GM23338 (cell line): Measurements from ENCODE around the gene HPF1. TPM values are rescaled to one million over a fixed set of nuclear protein-coding genes. Genes with fewer than 3 reads are reported as not detected.

Experiments used
- ATAC-seq: fragments of 200-7000 bp; cut with Tn5 transposase; 3 replicates; pipeline ENCODE4 v1.9.1; 2020
- DNase-seq: peaks from one replicate; pipeline ENCODE4 v3.0.0-alpha.2; 2015; ENCODE audit warnings: low spot score
- H2AFZ ChIP-seq: fragments of 200-600 bp; sonication (generic); 2 replicates; pipeline ENCODE4 v1.8.0; 2016; ENCODE audit warnings: antibody characterized with exemption, mild to moderate bottlenecking, moderate library complexity
- H3F3A ChIP-seq: fragments of 200-600 bp; sonication (generic); replicated peaks from 2 replicates; pipeline ENCODE4 v1.8.0; 2017; ENCODE audit warnings: antibody characterized with exemption, mixed run types, low read depth
- H3K27ac ChIP-seq: fragments of 200-600 bp; sonication (generic); 2 replicates; pipeline ENCODE4 v1.6.1; 2016; ENCODE audit warnings: low read depth
- H3K27me3 ChIP-seq: fragments of 200-600 bp; sonication (generic); 2 replicates; pipeline ENCODE4 v1.8.0; 2016; ENCODE audit warnings: mild to moderate bottlenecking, mixed run types, moderate library complexity; ENCODE audit not compliant: insufficient read depth
- H3K36me3 ChIP-seq: fragments of 200-600 bp; sonication (generic); 2 replicates; pipeline ENCODE4 v1.8.0; 2016; ENCODE audit warnings: mild to moderate bottlenecking; ENCODE audit not compliant: insufficient read depth
- H3K4me1 ChIP-seq: fragments of 200-600 bp; sonication (generic); 2 replicates; pipeline ENCODE4 v1.8.0; 2016; ENCODE audit warnings: mild to moderate bottlenecking, moderate library complexity; ENCODE audit not compliant: insufficient read depth
- H3K4me2 ChIP-seq: fragments of 200-600 bp; sonication (generic); 2 replicates; pipeline ENCODE4 v1.7.1; 2017; ENCODE audit warnings: mixed run types
- H3K4me3 ChIP-seq: fragments of 200-600 bp; sonication (generic); 2 replicates; pipeline ENCODE4 v1.6.1; 2016; ENCODE audit warnings: mixed run types
- H3K79me2 ChIP-seq: fragments of 200-600 bp; sonication (generic); replicated peaks from 2 replicates; pipeline ENCODE4 v1.8.0; 2017; ENCODE audit warnings: mild to moderate bottlenecking; ENCODE audit not compliant: insufficient read depth
- H3K9me2 ChIP-seq: fragments of 200-600 bp; sonication (generic); 2 replicates; pipeline ENCODE4 v1.8.0; 2017; ENCODE audit not compliant: insufficient read depth
- H4K20me1 ChIP-seq: fragments of 200-600 bp; sonication (generic); replicated peaks from 2 replicates; pipeline ENCODE4 v1.8.0; 2017; ENCODE audit warnings: mild to moderate bottlenecking; ENCODE audit not compliant: insufficient read depth
- H3K27ac Mint-ChIP-seq: 2 replicates; pipeline ENCODE4 v1.8.0; 2020; ENCODE audit warnings: inconsistent platforms, mild to moderate bottlenecking, moderate library complexity, mixed read lengths
- H3K27me3 Mint-ChIP-seq: 3 replicates; pipeline ENCODE4 v1.8.0; 2022; ENCODE audit warnings: low read depth, mild to moderate bottlenecking, moderate library complexity, mixed read lengths, inconsistent platforms; ENCODE audit not compliant: insufficient read depth, poor library complexity
- H3K36me3 Mint-ChIP-seq: 3 replicates; pipeline ENCODE4 v1.8.0; 2021; ENCODE audit warnings: low read depth, mild to moderate bottlenecking, inconsistent platforms, moderate library complexity, mixed read lengths
- H3K4me1 Mint-ChIP-seq: 3 replicates; pipeline ENCODE4 v1.8.0; 2020; ENCODE audit warnings: mild to moderate bottlenecking, inconsistent platforms, mixed read lengths
- H3K4me3 Mint-ChIP-seq: 3 replicates; pipeline ENCODE4 v1.8.0; 2021; ENCODE audit warnings: moderate library complexity, mild to moderate bottlenecking, inconsistent platforms, mixed read lengths
- H3K9me3 Mint-ChIP-seq: 3 replicates; pipeline ENCODE4 v1.8.0; 2020; ENCODE audit warnings: moderate library complexity, mild to moderate bottlenecking, inconsistent platforms, mixed read lengths
- CREB1 ChIP-seq: fragments of 250-450 bp; sonication (Bioruptor Pico); IDR thresholded peaks from 2 replicates; pipeline ENCODE4 v1.5.0; 2020; ENCODE audit warnings: low read depth, mild to moderate bottlenecking, moderate library complexity
- CTCF ChIP-seq, 2 experiments: fragments of 200-600 bp in 1 of 2; sonication (generic) in 1 of 2; conservative IDR thresholded peaks; 2 replicates each; pipeline versions ENCODE4 v1.5.1 to v1.6.1; 2016 to 2017; ENCODE audit warnings: antibody characterized with exemption in 2 of 2, low read depth in 2 of 2, mild to moderate bottlenecking in 2 of 2, moderate library complexity in 1 of 2
- STAT1 ChIP-seq: IDR thresholded peaks from one replicate; pipeline ENCODE4 v1.6.1; 2016; ENCODE audit warnings: antibody characterized with exemption; ENCODE audit not compliant: unreplicated experiment
- ZNF331 ChIP-seq: fragments of 250-450 bp; sonication (Bioruptor Pico); IDR thresholded peaks from 2 replicates; pipeline ENCODE4 v1.5.0; 2020; ENCODE audit warnings: low read depth, mild to moderate bottlenecking, moderate library complexity
- polyA plus RNA-seq: library from polyadenylated mRNA; unstranded; fragments of >200 nt; fragmentation: Nextera tagmentation; extraction: Ambion mirVana; gene quantifications from 2 replicates; pipeline ENCODE4 v1.2.1, GENCODE V29; 2016
- total RNA-seq: library from RNA; depleted of rRNA; stranded (reverse); fragments of >200 nt; shearing (Covaris generic); gene quantifications from 2 replicates; pipeline ENCODE4 v1.2.3, GENCODE V29; 2014

The HPF1 gene
- total and polyA plus RNA-seq, 2 experiments from 2014 or later = 57.6 to 128 TPM

GRCh38 chr4:169791527-169792156, 33.9 kb upstream of the HPF1 start (continued):
- TF ChIP-seq ZNF331 = no peak

- Mint-ChIP-seq H3K4me3 (peak overlapping the region; percentile 54; the same call in 2 of the 3 replicates), H3K9me3 (no peaks in the 10 kb centered on the region), H3K27me3 (peaks cover 4% of the 10 kb centered on the region), H3K27ac (no peak overlapping the region), H3K4me1 (peaks cover 9% of the 10 kb centered on the region; the same call in 2 of the 3 replicates), H3K36me3 (no peaks in the 10 kb centered on the region)
- Histone ChIP-seq H3K4me1 (peaks cover 3% of the 10 kb centered on the region; the same call in 1 of the 2 replicates), H3K27me3 (peaks cover 11% of the 10 kb centered on the region), H3K4me2 (peak overlapping the region; percentile 74), H3F3A (0 out of 2 replicates have a peak, but pooled peaks cover 4% of the 10 kb centered on the region), H4K20me1 (no peaks in the 10 kb centered on the region), H3K36me3 (no peaks in the 10 kb centered on the region), H3K4me3 (peak overlapping the region; percentile 46), H3K27ac (no peak overlapping the region), H3K79me2 (no peaks in the 10 kb centered on the region), H3K9me2 (no peaks in the 10 kb centered on the region), H2AFZ (peak overlapping the region; percentile 86)
- no peak for ATAC-seq
- no peak for DNase-seq
- TF ChIP-seq CREB1 (CRISPR knock-in tag) = no peak
Measured at GRCh38 chr4:169791062-169791461, 33.3 kb upstream of the HPF1 start.

GRCh38 chr4:169774466-169775445, 17.0 kb upstream of the HPF1 start:
- H3K9me3 Mint-ChIP-seq = peaks cover 2% of the 10 kb centered on the region; the same call in 2 of the 3 replicates
- H3K27me3 ChIP-seq = peaks cover 11% of the 10 kb centered on the region; the same call in 1 of the 2 replicates
- peaks cover 2% of the 10 kb centered on the region; the same call in 1 of the 3 replicates for H3K4me1 Mint-ChIP-seq
- DNase-seq (peak; percentile 66), ATAC-seq (peak; percentile 91)
- peak overlapping the region; percentile 74 for H3K4me3 ChIP-seq
- peak overlapping the region; percentile 98 for H2AFZ ChIP-seq
- H3F3A ChIP-seq = no peaks in the 10 kb centered on the region
- H3K36me3 ChIP-seq = no peaks in the 10 kb centered on the region
- no peak overlapping the region for H3K27ac ChIP-seq
- H3K27me3 Mint-ChIP-seq = peaks cover 8% of the 10 kb centered on the region
- no peaks in the 10 kb centered on the region for H3K36me3 Mint-ChIP-seq
- peaks cover 5% of the 10 kb centered on the region; the same call in 1 of the 2 replicates for H3K4me1 ChIP-seq
- no peak for TF ChIP-seq STAT1
- peak; percentile 63 to 77 for TF ChIP-seq CTCF (conservative IDR thresholded peaks at IDR 0.05; ENCODE audit: low read depth in 2 of 2)
- no peak overlapping the region for H3K27ac Mint-ChIP-seq
- no peaks in the 10 kb centered on the region for H3K9me2 ChIP-seq
- no peaks in the 10 kb centered on the region for H4K20me1 ChIP-seq
- peak overlapping the region; percentile 74; the same call in 2 of the 3 replicates for H3K4me3 Mint-ChIP-seq
- H3K4me2 ChIP-seq = peak overlapping the region; percentile 92
- H3K79me2 ChIP-seq = no peaks in the 10 kb centered on the region
